Subcutaneous abdominal adipose tissue (tissue), 5 donors: ENCODE measurements around the gene ODAM.
"Not testable (repeated sequence)": the region's sequence is repeated elsewhere in the genome, so short reads cannot be mapped to it uniquely, and the experiment has no call there.

Experiments
- H3K27ac ChIP-seq: one replicate; pipeline ENCODE4 v1.7.0; 2013; ENCODE audit warnings: low read depth, mild to moderate bottlenecking, inconsistent platforms, low read length, moderate library complexity
- H3K27me3 ChIP-seq, 5 donors: one replicate each; pipeline ENCODE4 v1.7.0; 2013; ENCODE audit warnings: low read length in 5 of 5, inconsistent platforms in 1 of 5; ENCODE audit not compliant: control insufficient read depth in 5 of 5, insufficient read depth in 4 of 5
- H3K36me3 ChIP-seq, 5 donors: one replicate each; pipeline ENCODE4 v1.7.0; 2013; ENCODE audit warnings: low read length in 5 of 5; ENCODE audit not compliant: control insufficient read depth in 5 of 5, insufficient read depth in 5 of 5
- H3K4me1 ChIP-seq, 5 donors: one replicate each; pipeline ENCODE4 v1.7.0; 2013; ENCODE audit warnings: low read length in 5 of 5, mild to moderate bottlenecking in 3 of 5, moderate library complexity in 1 of 5; ENCODE audit not compliant: control insufficient read depth in 5 of 5, insufficient read depth in 5 of 5
- H3K4me3 ChIP-seq, 5 donors: one replicate each; pipeline ENCODE4 v1.7.0; 2013; ENCODE audit warnings: low read length in 5 of 5, low read depth in 1 of 5
- H3K9ac ChIP-seq, 5 donors: one replicate each; pipeline ENCODE4 v1.7.0; 2013; ENCODE audit warnings: low read length in 5 of 5, mild to moderate bottlenecking in 4 of 5, moderate library complexity in 3 of 5
- H3K9me3 ChIP-seq, 5 donors: one replicate each; pipeline ENCODE4 v1.7.0; 2013; ENCODE audit warnings: low read length in 5 of 5; ENCODE audit not compliant: control insufficient read depth in 5 of 5
- donor health status: healthy.
- donor health status: healthy.
- donor health status: healthy.
- donor health status: healthy.
- donor health status: healthy.

Gene ODAM

GRCh38 chr4:70183168-70183939 is 12.2 kb upstream of the ODAM start:
- Histone ChIP-seq H3K9me3 (no peaks in the 10 kb centered on the region), H3K27ac (no peak overlapping the region), H3K9ac (no peak overlapping the region), H3K36me3 (no peaks in the 10 kb centered on the region), H3K27me3 (no peaks in the 10 kb centered on the region), H3K4me3 (no peak overlapping the region), H3K4me1 (peaks cover 0 to 4% (median 0%) of the 10 kb centered on the region in 5 donors)

GRCh38 chr4:70183940-70184246 is 11.6 kb upstream of the ODAM start:
- no peaks in the 10 kb centered on the region for H3K36me3 ChIP-seq
- H3K27me3 ChIP-seq = no peaks in the 10 kb centered on the region
- H3K9ac ChIP-seq = no peak overlapping the region
- H3K4me1 ChIP-seq = peaks cover 0 to 4% (median 0%) of the 10 kb centered on the region in 5 donors
- H3K27ac ChIP-seq = no peak overlapping the region
- no peak overlapping the region for H3K4me3 ChIP-seq
- H3K9me3 ChIP-seq = no peaks in the 10 kb centered on the region

DNA sequence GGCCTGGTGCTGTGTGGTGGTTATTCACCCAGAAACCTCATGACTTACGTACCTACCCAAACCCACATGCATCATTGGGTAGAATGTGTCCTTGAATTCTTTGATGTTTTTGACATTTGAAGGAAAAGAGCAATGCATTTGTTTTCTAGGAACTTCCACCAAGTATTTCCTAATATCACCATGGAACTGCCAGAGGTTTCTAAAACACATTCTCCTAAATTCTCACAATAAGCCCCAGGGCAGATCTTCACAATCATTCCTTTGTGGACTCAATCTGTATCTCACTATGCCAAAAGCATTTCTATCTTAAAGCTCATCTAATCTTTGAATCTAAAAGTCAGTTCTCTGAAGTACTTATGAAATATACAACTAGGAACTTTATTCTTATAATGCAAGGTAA is 8.3 kb upstream of the ODAM start:
- no peak overlapping the region for H3K9ac ChIP-seq
- no peaks in the 10 kb centered on the region for H3K27me3 ChIP-seq
- peaks cover 0 to 4% (median 0%) of the 10 kb centered on the region in 5 donors for H3K4me1 ChIP-seq
- no peak overlapping the region for H3K27ac ChIP-seq
- no peaks in the 10 kb centered on the region for H3K9me3 ChIP-seq
- no peaks in the 10 kb centered on the region for H3K36me3 ChIP-seq
- no peak overlapping the region for H3K4me3 ChIP-seq

- Histone ChIP-seq H3K4me1 (no peaks in the 10 kb centered on the region), H3K9me3 (no peaks in the 10 kb centered on the region), H3K27ac (no peak overlapping the region), H3K4me3 (no peak overlapping the region), H3K36me3 (no peaks in the 10 kb centered on the region), H3K27me3 (no peaks in the 10 kb centered on the region), H3K9ac (no peak overlapping the region)
Measured at GRCh38 chr4:70190579-70190978, 4.9 kb upstream of the ODAM start.

- Histone ChIP-seq H3K4me3 (no peak overlapping the region), H3K4me1 (no peaks in the 10 kb centered on the region), H3K36me3 (no peaks in the 10 kb centered on the region), H3K9ac (no peak overlapping the region), H3K27me3 (no peaks in the 10 kb centered on the region), H3K9me3 (no peaks in the 10 kb centered on the region), H3K27ac (no peak overlapping the region)
Measured at GRCh38 chr4:70191647-70192046, 3.9 kb upstream of the ODAM start.

GRCh38 chr4:70192895-70193294 is 2.6 kb upstream of the ODAM start:
- no peaks in the 10 kb centered on the region for H3K27me3 ChIP-seq
- H3K4me1 ChIP-seq = no peaks in the 10 kb centered on the region
- H3K9me3 ChIP-seq = no peaks in the 10 kb centered on the region
- no peaks in the 10 kb centered on the region for H3K36me3 ChIP-seq
- H3K4me3 ChIP-seq = no peak overlapping the region
- no peak overlapping the region for H3K27ac ChIP-seq
- no peak overlapping the region for H3K9ac ChIP-seq

- Histone ChIP-seq H3K27me3 (no peaks in the 10 kb centered on the region), H3K27ac (no peak overlapping the region)
Measured at GRCh38 chr4:70196857-70197256, 1.3 kb downstream of the ODAM start.

DNA sequence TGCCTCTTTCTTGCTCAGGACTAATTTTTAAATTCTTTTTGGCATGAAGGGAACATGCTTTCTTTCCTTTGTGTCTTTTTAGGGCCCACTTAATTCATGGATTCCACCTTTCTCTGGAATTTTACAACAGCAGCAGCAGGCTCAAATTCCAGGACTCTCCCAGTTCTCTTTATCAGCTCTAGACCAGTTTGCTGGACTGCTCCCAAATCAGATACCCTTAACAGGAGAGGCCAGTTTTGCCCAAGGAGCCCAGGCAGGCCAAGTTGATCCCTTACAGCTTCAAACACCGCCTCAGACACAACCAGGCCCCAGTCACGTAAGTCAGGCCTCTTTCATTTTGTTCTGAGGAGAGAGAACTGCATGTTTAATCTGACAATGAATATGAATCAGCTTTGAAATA is 2.3 kb downstream of the ODAM start:
- Histone ChIP-seq H3K4me1 (no peaks in the 10 kb centered on the region), H3K27me3 (no peaks in the 10 kb centered on the region), H3K9ac (no peak overlapping the region), H3K4me3 (no peak overlapping the region), H3K9me3 (no peaks in the 10 kb centered on the region), H3K36me3 (no peaks in the 10 kb centered on the region), H3K27ac (no peak overlapping the region)

More at GRCh38 chr4:70196857-70197256, 1.3 kb downstream of the ODAM start:
- no peak overlapping the region for H3K4me3 ChIP-seq
- H3K4me1 ChIP-seq = no peaks in the 10 kb centered on the region
- H3K9me3 ChIP-seq = no peaks in the 10 kb centered on the region
- no peaks in the 10 kb centered on the region for H3K36me3 ChIP-seq
- H3K9ac ChIP-seq = no peak overlapping the region

- no peak overlapping the region for H3K27ac ChIP-seq
- no peaks in the 10 kb centered on the region for H3K36me3 ChIP-seq
- no peaks in the 10 kb centered on the region for H3K27me3 ChIP-seq
- H3K4me3 ChIP-seq = no peak overlapping the region
- no peaks in the 10 kb centered on the region for H3K9me3 ChIP-seq
- H3K4me1 ChIP-seq = no peaks in the 10 kb centered on the region
- no peak overlapping the region for H3K9ac ChIP-seq
Measured at GRCh38 chr4:70203601-70204000, 8.1 kb downstream of the ODAM start.

GRCh38 chr4:70212752-70213151 is 17.2 kb downstream of the ODAM start:
- H3K9ac ChIP-seq, H3K9me3 ChIP-seq, H3K27me3 ChIP-seq, H3K4me1 ChIP-seq, H3K4me3 ChIP-seq, H3K27ac ChIP-seq, H3K36me3 ChIP-seq: not testable (repeated sequence)

- not testable (repeated sequence) for H3K9me3 ChIP-seq, H3K4me3 ChIP-seq, H3K27ac ChIP-seq, H3K4me1 ChIP-seq, H3K36me3 ChIP-seq, H3K9ac ChIP-seq, H3K27me3 ChIP-seq
Measured at GRCh38 chr4:70216109-70216508, 20.6 kb downstream of the ODAM start.
